ENCODE results near the gene NT5C1B.

GRCh38 chr2:18620867-18621632, 31.7 kb upstream of the NT5C1B start:
- TF ChIP-seq CTCF (IDR thresholded peaks at IDR 0.05; ENCODE audit: insufficient read depth, low read length) (no peak), POLR2AphosphoS5 (IDR thresholded peaks at IDR 0.05; ENCODE audit: low read depth) (no peak), REST (IDR thresholded peaks at IDR 0.05; ENCODE audit: insufficient replicate concordance, low read depth) (no peak), GABPA (IDR thresholded peaks at IDR 0.05; ENCODE audit: low read depth) (no peak)
